Measurements from ENCODE around the gene IFI6.

GRCh38 chr1:27622828-27623227 lies 49.2 kb downstream of the IFI6 start:
- no peak for TF ChIP-seq TAF1 (IDR thresholded peaks at IDR 0.05; ENCODE audit: borderline replicate concordance, low read depth, low read length)
- TF ChIP-seq POLR2A (IDR thresholded peaks at IDR 0.05; ENCODE audit: low read depth, low read length): no peak
